SK-N-MC (cell line): ENCODE results near the gene TSHZ1.

ENCODE experiments used
- EZH2 ChIP-seq: fragments of 200-600 bp; sonication (generic); IDR thresholded peaks from one replicate; pipeline ENCODE4 v1.6.1; 2017; ENCODE audit warnings: antibody characterized with exemption
- FOXP2 ChIP-seq: optimal IDR thresholded peaks from 2 replicates; pipeline ENCODE3; 2011; ENCODE audit warnings: mild to moderate bottlenecking, moderate library complexity; ENCODE audit not compliant: insufficient read depth; ENCODE audit errors: extremely low read length, control extremely low read depth
- POLR2AphosphoS5 ChIP-seq: IDR thresholded peaks from 2 replicates; pipeline ENCODE4 v1.6.1; 2012; ENCODE audit warnings: mild to moderate bottlenecking, low read depth, low read length, borderline replicate concordance

DNA sequence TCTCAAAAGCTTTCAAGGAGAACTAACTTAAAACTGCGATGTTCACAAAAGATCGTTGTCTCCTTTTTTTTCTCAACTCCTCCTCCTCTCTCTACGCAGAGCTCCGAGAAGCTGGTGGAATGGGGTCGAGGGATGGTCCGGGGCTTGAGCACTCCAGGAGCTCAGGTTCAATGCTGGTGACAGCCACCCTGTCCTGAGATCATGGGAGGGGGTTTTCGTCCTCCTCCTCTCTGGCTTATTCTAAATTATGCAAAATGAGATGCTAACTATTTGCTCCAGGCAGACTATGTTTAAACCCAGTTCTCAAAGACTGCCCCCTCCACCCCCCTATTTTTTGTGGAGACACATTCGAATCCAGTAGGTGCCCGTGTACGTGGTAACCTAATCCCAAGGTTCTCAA lies 11.8 kb downstream of the TSHZ1 start:
- no peak for TF ChIP-seq POLR2AphosphoS5
- no peak for TF ChIP-seq EZH2
- TF ChIP-seq FOXP2, result no peak
